HG02981 (cell line): Measurements from ENCODE around the gene SP8.
A peak's percentile ranks its signal among the peaks of the same experiment; 100 is the strongest.
"Not testable (repeated sequence)": the region's sequence is repeated elsewhere in the genome, so short reads cannot be mapped to it uniquely, and the experiment has no call there.

Experiments
- ATAC-seq: cut with Tn5 transposase; IDR thresholded peaks from one replicate; pipeline ENCODE4 v1.9.1; 2021; ENCODE audit warnings: mild to moderate bottlenecking, moderate library complexity; ENCODE audit not compliant: unreplicated experiment

SP8 gene

GRCh38 chr7:20786779-20787659, at the start of gene SP8:
SP8 (minus strand) TSS chr7:20786886; CDS start chr7:20786798, 88 bp downstream.
- no peak for ATAC-seq

- ATAC-seq = peak; percentile 70
Observed at GRCh38 chr7:20836424-20836823, 49.7 kb upstream of the SP8 start.

GRCh38 chr7:20835111-20835750, 48.5 kb upstream of the SP8 start:
- no peak for ATAC-seq

GRCh38 chr7:20834656-20835055, 48.0 kb upstream of the SP8 start:
- ATAC-seq = no peak

- ATAC-seq = no peak
Observed at GRCh38 chr7:20831956-20832355, 45.3 kb upstream of the SP8 start.

GRCh38 chr7:20831451-20831850, 44.8 kb upstream of the SP8 start:
- ATAC-seq = no peak

- ATAC-seq = no peak
Observed at GRCh38 chr7:20828947-20829346, 42.3 kb upstream of the SP8 start.

- no peak for ATAC-seq
Observed at GRCh38 chr7:20827172-20827571, 40.5 kb upstream of the SP8 start.

GRCh38 chr7:20826243-20826642, 39.6 kb upstream of the SP8 start:
- ATAC-seq = no peak

GRCh38 chr7:20825555-20825954, 38.9 kb upstream of the SP8 start:
- no peak for ATAC-seq

GRCh38 chr7:20821390-20821789, 34.7 kb upstream of the SP8 start:
- ATAC-seq = not testable (repeated sequence)

GRCh38 chr7:20816372-20816959, 29.8 kb upstream of the SP8 start:
- ATAC-seq = no peak

- ATAC-seq = no peak
Observed at GRCh38 chr7:20804345-20804744, 17.7 kb upstream of the SP8 start.

- no peak for ATAC-seq
Observed at GRCh38 chr7:20799566-20800366, 13.1 kb upstream of the SP8 start.

- ATAC-seq = no peak
Observed at GRCh38 chr7:20798694-20799121, 12.0 kb upstream of the SP8 start.

GRCh38 chr7:20798081-20798693, 11.5 kb upstream of the SP8 start:
- ATAC-seq = peak; percentile 84

- peak; percentile 57 for ATAC-seq
Observed at GRCh38 chr7:20797462-20798080, 10.9 kb upstream of the SP8 start.

GRCh38 chr7:20797042-20797461, 10.4 kb upstream of the SP8 start:
- ATAC-seq = no peak

- no peak for ATAC-seq
Observed at GRCh38 chr7:20796500-20796899, 9.8 kb upstream of the SP8 start.

GRCh38 chr7:20795881-20796280, 9.2 kb upstream of the SP8 start:
- no peak for ATAC-seq
